Measurements from ENCODE around the gene SLC27A5. TPM values are rescaled to one million over a fixed set of nuclear protein-coding genes. Genes with fewer than 3 reads are reported as not detected.

Gene SLC27A5
- total and polyA plus RNA-seq, 2 of the 13 experiments (the other 11 are each of a cell fraction or from before 2014, with no cell fraction given): 30.3 to 40.2 TPM

- no peaks in the 10 kb centered on the region for H3K27me3 ChIP-seq (ENCODE audit: control insufficient read depth in 1 of 2, insufficient read depth in 2 of 2, low read length in 2 of 2)
- peaks cover 34% of the 10 kb centered on the region for H3K79me2 ChIP-seq (ENCODE audit: insufficient read depth, low read length)
- in situ Hi-C loops (cut with HindIII; ENCODE audit: extremely low pct_ligation_motif_present, low pct_unique_long_range_greater_than_20kb): no loop called here
- H3K9ac ChIP-seq (ENCODE audit: insufficient read depth, low read depth, low read length): peak within 1 kb of the TSS; percentile 98
- H3K4me3 ChIP-seq (replicated peaks in 1 of 3; ENCODE audit: insufficient read depth in 1 of 3, low read depth in 2 of 3, low read length in 3 of 3): peak within 1 kb of the TSS; percentile 81 to 84 (median 84)
- TF ChIP-seq NR2F1 (CRISPR knock-in tag; IDR thresholded peaks at IDR 0.05) (peak; percentile 21 to 74; a peak in 2 of 4 replicates), MAZ (IDR thresholded peaks at IDR 0.05; ENCODE audit: borderline replicate concordance, low read depth, low read length) (0 out of 2 replicates have a peak, but pooled peaks have one; percentile 10), MAZ (CRISPR knock-in tag; IDR thresholded peaks at IDR 0.05; ENCODE audit: low read depth) (no peak), HNF4G (IDR thresholded peaks at IDR 0.05; ENCODE audit: borderline replicate concordance, low read depth, low read length) (peak; percentile 74; the same call in 1 of the 2 replicates), HNF4G (CRISPR knock-in tag; IDR thresholded peaks at IDR 0.05; ENCODE audit: borderline replicate concordance, low read depth) (no peak), ZNF34 (CRISPR knock-in tag; IDR thresholded peaks at IDR 0.05; ENCODE audit: borderline replicate concordance) (peak; percentile 5; the same call in 1 of the 2 replicates), CBX2 (IDR thresholded peaks at IDR 0.05; ENCODE audit: low read depth, low read length) (no peak), CBX2 (CRISPR knock-in tag; IDR thresholded peaks at IDR 0.05; ENCODE audit: low read depth) (no peak), HCFC1 (IDR thresholded peaks at IDR 0.05; ENCODE audit: low read depth, low read length) (peak; percentile 25; the same call in 1 of the 2 replicates), ZNF441 (CRISPR knock-in tag; IDR thresholded peaks at IDR 0.05; ENCODE audit: borderline replicate concordance) (0 out of 2 replicates have a peak, but pooled peaks have one; percentile 45), NR2F2 (IDR thresholded peaks at IDR 0.05; ENCODE audit: borderline replicate concordance, low read depth) (peak; percentile 41; the same call in 1 of the 2 replicates), NR2C2 (CRISPR knock-in tag; IDR thresholded peaks at IDR 0.05; ENCODE audit: borderline replicate concordance) (peak; percentile 67), NR2F6 (IDR thresholded peaks at IDR 0.05) (peak; percentile 73), NR2F6 (CRISPR knock-in tag; IDR thresholded peaks at IDR 0.05) (peak; percentile 37; the same call in 1 of the 2 replicates)
- TF ChIP-seq, protein P1, sequence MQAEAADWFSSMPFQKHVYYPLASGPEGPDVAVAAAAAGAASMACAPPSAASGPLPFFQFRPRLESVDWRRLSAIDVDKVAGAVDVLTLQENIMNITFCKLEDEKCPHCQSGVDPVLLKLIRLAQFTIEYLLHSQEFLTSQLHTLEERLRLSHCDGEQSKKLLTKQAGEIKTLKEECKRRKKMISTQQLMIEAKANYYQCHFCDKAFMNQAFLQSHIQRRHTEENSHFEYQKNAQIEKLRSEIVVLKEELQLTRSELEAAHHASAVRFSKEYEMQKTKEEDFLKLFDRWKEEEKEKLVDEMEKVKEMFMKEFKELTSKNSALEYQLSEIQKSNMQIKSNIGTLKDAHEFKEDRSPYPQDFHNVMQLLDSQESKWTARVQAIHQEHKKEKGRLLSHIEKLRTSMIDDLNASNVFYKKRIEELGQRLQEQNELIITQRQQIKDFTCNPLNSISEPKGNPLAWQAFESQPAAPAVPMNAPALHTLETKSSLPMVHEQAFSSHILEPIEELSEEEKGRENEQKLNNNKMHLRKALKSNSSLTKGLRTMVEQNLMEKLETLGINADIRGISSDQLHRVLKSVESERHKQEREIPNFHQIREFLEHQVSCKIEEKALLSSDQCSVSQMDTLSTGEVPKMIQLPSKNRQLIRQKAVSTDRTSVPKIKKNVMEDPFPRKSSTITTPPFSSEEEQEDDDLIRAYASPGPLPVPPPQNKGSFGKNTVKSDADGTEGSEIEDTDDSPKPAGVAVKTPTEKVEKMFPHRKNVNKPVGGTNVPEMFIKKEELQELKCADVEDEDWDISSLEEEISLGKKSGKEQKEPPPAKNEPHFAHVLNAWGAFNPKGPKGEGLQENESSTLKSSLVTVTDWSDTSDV (CRISPR knock-in tag; IDR thresholded peaks at IDR 0.05): no peak
- DNase-seq (ENCODE audit: low spot score): no peak
- H3K9me3 ChIP-seq (ENCODE audit: low read length): no peaks in the 10 kb centered on the region
- CTCF ChIA-PET (ENCODE audit: low intra/inter-chr PET ratio, low total read pairs): no interaction called here
- no peak for FAIRE-seq
- WGBS (ENCODE audit: low lambda C conversion rate): under 1% methylated on average over 23 of the region's 62 CpGs
- no TSS peak for BruUV-seq (replicated peaks)
- peaks cover 40% of the 10 kb centered on the region for H3K4me1 ChIP-seq (ENCODE audit: insufficient read depth, low read length)
- peak within 1 kb of the TSS; percentile 95 for H3K4me2 ChIP-seq (ENCODE audit: low read depth, low read length)
- POLR2A ChIA-PET: interaction anchor here (2.0 to 3.9 kb wide), 6 partner anchors 14 to 47 kb away, joined by 8 to 42 read pairs (median 27); partner anchors contain the start of genes MZF1, SLC27A5, TRIM28 and ZBTB45
- no peaks in the 10 kb centered on the region for H4K20me1 ChIP-seq (ENCODE audit: insufficient read depth, low read length)
- H3K27ac ChIP-seq (ENCODE audit: extremely low read length, insufficient read depth, low read length): peak within 1 kb of the TSS; percentile 96
- ATAC-seq: no peak
- peaks cover 8 to 9% of the 10 kb centered on the region in 2 experiments; a peak in 4 of 5 replicates for H3K36me3 ChIP-seq (replicated peaks in 1 of 2; ENCODE audit: control insufficient read depth in 1 of 2, insufficient read depth in 2 of 2, low read length in 2 of 2)
- intact Hi-C loops (cut with micrococcal nuclease; ENCODE audit: unreplicated experiment): no loop called here
- H2AFZ ChIP-seq (ENCODE audit: low read length): no peak within 1 kb of the TSS
These were observed 46.4 kb upstream of the SLC27A5 start, which contains the start of gene UBE2M for GRCh38 chr19:58558066-58558622. TSS of gene UBE2M (minus strand) at chr19:58558611. CDS start at chr19:58558381, 230 bp downstream.

Measured in HepG2 (cell line).